CD4-positive, alpha-beta T cell (primary cell): ENCODE measurements around the gene DCHS1. TPM values are rescaled to one million over a fixed set of nuclear protein-coding genes. Genes with fewer than 3 reads are reported as not detected.
A peak's percentile ranks its signal among the peaks of the same experiment; 100 is the strongest.

Experiments used
- ATAC-seq: fragments of 200-7000 bp; cut with Tn5 transposase; one replicate; pipeline ENCODE4 v1.10.0; 2022; ENCODE audit warnings: mild to moderate bottlenecking; ENCODE audit not compliant: poor library complexity
- CTCF ChIA-PET: fragments of 350-600 bp; sonication (Branson Sonifier 250); formaldehyde crosslinking; loops from one replicate; lab custom pipeline; 2021; ENCODE audit warnings: antibody characterized with exemption, inconsistent platforms; lab: Charles Lee
- POLR2A ChIA-PET: fragments of 350-600 bp; sonication (Branson Sonifier 250); formaldehyde crosslinking; loops from one replicate; lab custom pipeline; 2021; ENCODE audit warnings: antibody characterized with exemption, inconsistent platforms; lab: Charles Lee
- DNase-seq, 14 experiments: peaks; one replicate each; pipeline ENCODE4 v3.0.0-alpha.2; 2013 to 2020; ENCODE audit warnings: mixed read lengths in 2 of 14
- H3K27ac ChIP-seq, 2 donors: one replicate each; pipeline versions ENCODE4 v1.5.1 to v1.7.0; 2013; ENCODE audit warnings: low read length in 2 of 2, low read depth in 1 of 2, mild to moderate bottlenecking in 1 of 2
- H3K27me3 ChIP-seq, 2 experiments: 1 replicate in 1 of 2; 2 replicates in 1 of 2; pipeline versions ENCODE4 v1.6.1 to v1.7.0; 2013; ENCODE audit warnings: low read length in 2 of 2, control low read depth in 1 of 2, mild to moderate bottlenecking in 1 of 2, moderate library complexity in 1 of 2; ENCODE audit not compliant: insufficient read depth in 2 of 2, control insufficient read depth in 1 of 2
- H3K36me3 ChIP-seq: one replicate; pipeline ENCODE4 v1.6.1; 2013; ENCODE audit warnings: low read length, control low read depth; ENCODE audit not compliant: insufficient read depth
- H3K4me1 ChIP-seq: one replicate; pipeline ENCODE4 v1.6.1; 2013; ENCODE audit warnings: low read length, control low read depth; ENCODE audit not compliant: insufficient read depth
- H3K4me3 ChIP-seq: one replicate; pipeline ENCODE4 v1.5.1; 2013; ENCODE audit warnings: mild to moderate bottlenecking, low read length, moderate library complexity
- H3K9me3 ChIP-seq, 2 experiments: 1 replicate in 1 of 2; 2 replicates in 1 of 2; pipeline versions ENCODE4 v1.6.1 to v1.7.0; 2013; ENCODE audit warnings: low read length in 2 of 2, mild to moderate bottlenecking in 2 of 2, control low read depth in 1 of 2, moderate library complexity in 1 of 2; ENCODE audit not compliant: control insufficient read depth in 1 of 2, insufficient read depth in 1 of 2
- H3K27ac Mint-ChIP-seq: one replicate; pipeline ENCODE4 v1.8.0; 2020; ENCODE audit warnings: mixed read lengths
- H3K27me3 Mint-ChIP-seq: one replicate; pipeline ENCODE4 v1.8.0; 2021; ENCODE audit warnings: mixed read lengths
- H3K36me3 Mint-ChIP-seq: one replicate; pipeline ENCODE4 v1.8.0; 2021; ENCODE audit warnings: low read depth, mixed read lengths
- H3K4me1 Mint-ChIP-seq: one replicate; pipeline ENCODE4 v1.8.0; 2021; ENCODE audit warnings: low read depth, mixed read lengths
- H3K4me3 Mint-ChIP-seq: one replicate; pipeline ENCODE4 v1.8.0; 2020; ENCODE audit warnings: mild to moderate bottlenecking, mixed read lengths
- H3K9me3 Mint-ChIP-seq: one replicate; pipeline ENCODE4 v1.8.0; 2020; ENCODE audit warnings: mixed read lengths
- intact Hi-C, 2 experiments: fragments of 100-400 bp; cut with DNase I in 1 of 2; cut with micrococcal nuclease in 1 of 2; formaldehyde crosslinking; loops; one replicate each; pipeline versions ENCODE4 v1.15.1 to v1.9.0; 2023 to 2025; cut with DNase I, micrococcal nuclease
- total RNA-seq, 174 experiments: library from RNA in 2 of 174; stranded (reverse) in 2 of 174; gene quantifications; one replicate each; pipeline ENCODE4 v1.2.3 and lab custom pipeline; 2021 to 2026
- TF ChIP-seq, protein P1 (sequence below): fragments of 200-600 bp; IDR thresholded peaks from one replicate; pipeline ENCODE4 v1.8.0; 2022; ENCODE audit warnings: antibody characterized with exemption, mild to moderate bottlenecking

DCHS1 gene
- total RNA-seq, 2 experiments from 2014 or later, result 9.7 TPM

DNA sequence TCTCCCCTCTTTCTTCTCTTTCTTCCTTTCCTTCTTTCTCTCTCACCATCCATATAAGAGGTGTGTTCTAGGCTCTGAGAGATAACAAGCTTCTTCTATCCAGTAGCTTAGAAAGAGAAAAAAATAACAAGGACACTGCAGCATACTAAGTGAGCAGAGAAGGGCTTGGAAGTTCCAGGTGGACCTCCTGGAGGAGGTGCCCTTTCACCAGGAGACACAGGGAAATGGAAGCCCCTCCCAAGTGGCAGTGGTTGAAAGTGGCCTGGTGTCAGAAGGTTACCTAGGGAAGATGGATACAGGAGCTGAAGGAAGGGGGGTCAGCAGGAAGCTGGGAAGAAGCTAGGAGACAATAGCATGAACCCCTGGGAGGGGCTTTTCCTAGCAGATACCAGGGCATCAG is 5.5 kb downstream of the DCHS1 start:
- Histone ChIP-seq H3K36me3 (no peaks in the 10 kb centered on the region), H3K4me1 (peaks cover 57% of the 10 kb centered on the region), H3K4me3 (no peak overlapping the region), H3K27me3 (no peaks in the 10 kb centered on the region), H3K27ac (peak overlapping the region in 1 of 2 donors; percentile 5), H3K9me3 (no peaks in the 10 kb centered on the region)
- Mint-ChIP-seq H3K27me3 (no peaks in the 10 kb centered on the region), H3K4me3 (no peak overlapping the region), H3K4me1 (no peaks in the 10 kb centered on the region), H3K36me3 (no peaks in the 10 kb centered on the region), H3K27ac (no peak overlapping the region), H3K9me3 (no peaks in the 10 kb centered on the region)
- ATAC-seq (no peak), DNase-seq (no peak)
- intact Hi-C loops, result no loop called here
- ChIA-PET CTCF (interaction anchor here (1.2 to 2.4 kb wide), 2 partner anchors 32 to 33 kb away, joined by 3 to 12 read pairs; partner anchors contain the start of gene MRPL17), POLR2A (interaction anchor here (1.0 to 5.1 kb wide), 3 partner anchors 18 to 38 kb away, joined by 5 to 40 read pairs (median 6); partner anchors contain the start of genes MRPL17 and TAF10)
- TF ChIP-seq, protein P1, sequence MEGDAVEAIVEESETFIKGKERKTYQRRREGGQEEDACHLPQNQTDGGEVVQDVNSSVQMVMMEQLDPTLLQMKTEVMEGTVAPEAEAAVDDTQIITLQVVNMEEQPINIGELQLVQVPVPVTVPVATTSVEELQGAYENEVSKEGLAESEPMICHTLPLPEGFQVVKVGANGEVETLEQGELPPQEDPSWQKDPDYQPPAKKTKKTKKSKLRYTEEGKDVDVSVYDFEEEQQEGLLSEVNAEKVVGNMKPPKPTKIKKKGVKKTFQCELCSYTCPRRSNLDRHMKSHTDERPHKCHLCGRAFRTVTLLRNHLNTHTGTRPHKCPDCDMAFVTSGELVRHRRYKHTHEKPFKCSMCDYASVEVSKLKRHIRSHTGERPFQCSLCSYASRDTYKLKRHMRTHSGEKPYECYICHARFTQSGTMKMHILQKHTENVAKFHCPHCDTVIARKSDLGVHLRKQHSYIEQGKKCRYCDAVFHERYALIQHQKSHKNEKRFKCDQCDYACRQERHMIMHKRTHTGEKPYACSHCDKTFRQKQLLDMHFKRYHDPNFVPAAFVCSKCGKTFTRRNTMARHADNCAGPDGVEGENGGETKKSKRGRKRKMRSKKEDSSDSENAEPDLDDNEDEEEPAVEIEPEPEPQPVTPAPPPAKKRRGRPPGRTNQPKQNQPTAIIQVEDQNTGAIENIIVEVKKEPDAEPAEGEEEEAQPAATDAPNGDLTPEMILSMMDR, result no peak

GRCh38 chr11:6648501-6648900 is 7.1 kb downstream of the DCHS1 start:
- Histone ChIP-seq H3K36me3 (no peaks in the 10 kb centered on the region), H3K27me3 (no peaks in the 10 kb centered on the region), H3K9me3 (no peaks in the 10 kb centered on the region), H3K27ac (no peak overlapping the region), H3K4me1 (peaks cover 54% of the 10 kb centered on the region), H3K4me3 (no peak overlapping the region)
- Mint-ChIP-seq H3K36me3 (no peaks in the 10 kb centered on the region), H3K4me1 (no peaks in the 10 kb centered on the region), H3K4me3 (no peak overlapping the region), H3K27ac (no peak overlapping the region), H3K27me3 (no peaks in the 10 kb centered on the region), H3K9me3 (no peaks in the 10 kb centered on the region)
- intact Hi-C loops, result no loop called here
- ChIA-PET POLR2A (interaction anchor here (0.9 to 5.1 kb wide), 3 partner anchors 29 to 36 kb away, joined by 3 to 40 read pairs (median 32); partner anchors contain the start of genes MRPL17, TAF10 and TPP1), CTCF (interaction anchor here (1.7 to 2.4 kb wide), 2 partner anchors 19 to 35 kb away, joined by 5 to 12 read pairs; partner anchors contain the start of gene MRPL17)
- ATAC-seq (no peak), DNase-seq (peak in 1 of 14 experiments; percentile 18)
- TF ChIP-seq, protein P1, result no peak

DNA sequence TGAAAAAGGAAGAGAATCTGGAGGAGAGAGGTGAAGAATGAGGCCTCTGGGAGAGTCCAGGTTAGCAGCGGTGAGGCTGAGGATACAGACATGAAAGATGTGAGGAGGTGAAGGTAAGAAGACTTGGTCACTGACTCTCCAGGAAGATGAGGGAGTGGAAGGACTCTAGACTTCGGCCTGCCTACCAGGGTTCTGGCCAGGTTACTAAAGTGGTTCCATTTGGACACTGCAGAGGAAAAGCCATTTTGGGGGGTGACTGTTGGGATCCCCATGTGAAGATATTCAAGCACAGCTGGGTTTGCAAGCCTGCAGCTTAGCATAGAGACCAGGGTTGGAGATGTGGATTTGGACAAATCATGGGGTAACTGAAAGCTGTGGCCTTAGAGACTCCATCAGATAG is 7.8 kb downstream of the DCHS1 start:
- Mint-ChIP-seq H3K4me1 (no peaks in the 10 kb centered on the region), H3K9me3 (no peaks in the 10 kb centered on the region), H3K27ac (no peak overlapping the region), H3K4me3 (no peak overlapping the region), H3K36me3 (no peaks in the 10 kb centered on the region), H3K27me3 (no peaks in the 10 kb centered on the region)
- no peaks in the 10 kb centered on the region for H3K27me3 ChIP-seq
- peaks cover 52% of the 10 kb centered on the region for H3K4me1 ChIP-seq
- ATAC-seq, result no peak
- DNase-seq, result no peak
- H3K9me3 ChIP-seq, result no peaks in the 10 kb centered on the region
- POLR2A ChIA-PET, result interaction anchor here (0.9 to 5.1 kb wide), 9 partner anchors 8 to 166 kb away, joined by 3 to 41 read pairs (median 8); partner anchors contain the start of genes ARFIP2, DCHS1, MRPL17 and TAF10
- CTCF ChIA-PET, result interaction anchor here (1.7 kb wide), 1 partner anchor 20 kb away, joined by 5 read pairs; no protein-coding TSS in a partner anchor
- TF ChIP-seq, protein P1, result no peak
- H3K4me3 ChIP-seq, result no peak overlapping the region
- H3K27ac ChIP-seq, result peak overlapping the region; percentile 72 to 76
- intact Hi-C loops, result no loop called here
- H3K36me3 ChIP-seq, result no peaks in the 10 kb centered on the region
